ENCODE measurements around the gene SCARB2.

SCARB2 gene

DNA sequence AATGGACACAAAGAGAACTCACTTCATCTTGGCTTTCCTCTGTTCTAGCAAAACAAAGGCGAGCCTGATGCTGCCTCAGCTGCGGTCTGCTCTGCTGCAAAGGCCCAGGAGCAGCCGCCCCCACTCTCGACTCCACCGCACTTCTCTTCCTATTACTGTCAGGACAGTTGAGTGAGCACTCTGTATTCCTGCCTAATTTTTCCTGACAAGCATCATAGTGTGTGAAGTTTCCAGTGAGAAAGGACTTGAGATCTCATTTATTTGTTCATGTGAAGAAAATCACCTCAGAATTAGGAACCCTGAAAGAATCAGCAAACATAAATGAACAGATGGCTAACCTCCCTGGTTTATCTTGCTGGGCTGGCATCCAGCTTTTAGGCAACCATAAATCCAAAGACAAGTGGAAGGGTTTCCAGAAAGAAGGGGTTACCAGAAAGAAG lies 15.6 kb downstream of the SCARB2 start:
- peak; percentile 85 for DNase-seq

DNA sequence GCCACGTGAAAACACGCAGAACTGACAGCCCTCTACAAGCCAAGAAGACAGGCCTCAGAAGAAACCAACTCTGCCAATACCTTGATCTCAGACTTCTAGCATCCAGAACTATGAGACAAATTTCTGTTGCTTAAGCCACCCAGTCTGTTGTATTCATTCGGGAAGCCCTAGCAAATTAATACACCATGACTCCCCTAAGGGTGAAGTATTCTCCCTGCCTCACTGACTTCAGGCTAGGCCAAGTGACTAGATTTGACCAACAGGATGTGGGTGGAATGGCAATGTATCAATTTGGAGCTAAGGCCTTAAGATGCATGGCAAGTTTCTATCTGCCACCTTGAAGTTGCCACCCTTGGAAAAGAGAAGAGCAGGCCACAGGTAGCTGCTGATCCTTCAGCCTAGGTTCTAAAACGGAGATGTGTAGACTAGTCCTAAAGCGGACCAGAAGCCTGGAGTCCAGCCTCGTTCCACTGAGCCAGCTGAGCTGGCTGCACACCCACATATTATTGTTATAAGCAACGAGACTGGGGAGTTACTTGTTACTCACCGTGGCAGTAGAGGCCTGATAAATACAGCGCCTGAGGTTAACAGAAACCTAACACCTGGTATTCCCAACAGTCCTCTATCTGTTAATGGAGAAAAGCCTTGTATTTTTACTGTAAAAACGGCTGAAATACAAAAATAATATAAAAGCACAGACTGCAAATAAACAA lies 16.4 kb downstream of the SCARB2 start:
- no peak for DNase-seq

DNA sequence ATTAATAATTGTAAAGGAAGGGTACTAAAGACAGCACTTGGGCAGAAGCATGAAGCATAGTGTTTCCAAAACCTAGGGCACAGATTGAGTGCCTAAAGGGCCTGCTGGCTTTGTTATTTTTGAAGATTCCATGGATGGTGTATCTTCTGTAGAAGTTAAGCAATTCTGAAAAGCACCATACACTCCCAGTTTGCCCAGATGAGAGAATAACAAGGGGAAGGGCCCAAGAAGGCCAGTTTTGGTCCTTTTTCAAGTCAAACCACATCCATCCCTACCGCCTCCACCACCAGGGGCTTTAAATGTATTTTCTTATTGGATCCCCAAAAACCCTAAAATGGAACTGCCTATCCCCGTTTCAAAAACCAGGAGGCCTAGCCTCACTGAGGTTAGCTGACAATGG lies 17.2 kb downstream of the SCARB2 start:
- DNase-seq, result no peak

DNA sequence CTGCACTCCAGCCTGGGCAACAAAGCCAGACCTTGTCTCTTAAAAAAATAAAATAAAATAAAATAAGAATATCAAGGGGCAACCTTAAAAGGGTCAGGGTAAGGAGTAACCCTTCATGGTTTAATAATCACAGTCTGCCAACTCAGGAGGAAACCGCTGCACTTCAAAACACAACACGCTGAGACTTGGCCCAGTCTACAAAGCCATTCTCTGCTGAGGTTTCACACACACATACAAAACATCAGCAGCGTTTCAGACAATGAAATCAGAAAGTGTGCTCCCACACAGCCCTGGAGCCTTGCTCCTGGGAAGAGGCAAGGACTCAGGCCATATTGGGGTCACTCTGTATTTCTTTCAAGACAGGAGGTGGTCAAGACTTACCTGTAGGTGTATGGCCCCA lies 18.3 kb downstream of the SCARB2 start:
- DNase-seq, result no peak

DNA sequence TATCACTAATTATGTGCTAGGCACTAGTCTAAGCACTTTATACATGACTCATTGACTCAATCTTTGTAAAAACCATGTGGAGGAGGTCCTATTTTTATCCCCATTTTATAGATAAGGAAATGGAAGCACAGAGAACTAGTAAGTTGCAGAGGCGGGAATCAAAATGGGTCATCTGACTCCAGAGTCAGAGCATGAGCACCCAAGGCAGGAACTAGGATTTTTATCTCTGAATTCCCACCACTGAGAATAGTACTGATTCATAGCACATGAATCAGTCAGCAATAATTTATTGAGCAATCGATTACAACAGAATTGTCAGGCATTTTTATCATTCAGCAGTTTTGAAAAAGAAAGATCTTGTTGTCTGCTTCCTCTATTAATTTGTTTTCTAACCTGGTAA lies 19.3 kb downstream of the SCARB2 start:
- no peak for DNase-seq

DNA sequence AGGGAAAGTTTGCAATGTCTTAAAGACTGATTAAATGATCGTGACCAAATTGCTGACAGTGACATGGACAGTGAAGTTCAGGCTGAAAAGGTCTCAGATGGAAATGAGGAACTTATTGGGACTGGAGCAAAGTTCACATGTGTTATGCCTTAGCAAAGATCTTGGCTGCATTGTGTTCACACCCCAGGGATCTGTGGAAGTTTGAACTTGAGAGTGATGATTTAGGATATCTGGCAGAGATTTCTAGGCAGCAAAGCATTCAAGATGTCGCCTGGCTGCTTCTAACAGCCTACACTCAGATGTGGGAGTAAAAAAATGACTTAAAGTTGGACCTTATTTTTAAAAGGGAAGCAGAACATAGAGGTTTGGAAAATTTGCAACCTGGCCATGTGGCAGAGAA lies 21.4 kb downstream of the SCARB2 start:
- no peak for DNase-seq

DNA sequence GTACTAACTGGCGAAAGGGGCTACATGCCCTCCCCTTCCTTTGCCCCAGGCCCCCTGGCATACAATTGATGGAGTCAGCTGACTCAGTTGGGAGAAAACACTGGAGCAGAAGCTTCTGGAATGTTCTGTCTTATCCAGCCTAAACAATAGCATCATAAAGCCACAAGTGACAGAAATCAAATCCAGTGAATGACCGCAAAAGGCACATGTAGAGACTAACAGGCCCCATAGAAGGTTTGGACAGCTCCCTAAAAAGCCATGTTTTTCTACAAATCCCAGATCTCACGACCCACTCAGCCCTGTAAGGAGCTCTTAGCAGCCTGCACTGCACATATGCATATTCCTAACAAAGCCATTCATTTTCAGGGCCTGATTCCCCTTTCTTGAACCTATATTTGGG lies 25.1 kb downstream of the SCARB2 start:
- DNase-seq, result no peak

DNA sequence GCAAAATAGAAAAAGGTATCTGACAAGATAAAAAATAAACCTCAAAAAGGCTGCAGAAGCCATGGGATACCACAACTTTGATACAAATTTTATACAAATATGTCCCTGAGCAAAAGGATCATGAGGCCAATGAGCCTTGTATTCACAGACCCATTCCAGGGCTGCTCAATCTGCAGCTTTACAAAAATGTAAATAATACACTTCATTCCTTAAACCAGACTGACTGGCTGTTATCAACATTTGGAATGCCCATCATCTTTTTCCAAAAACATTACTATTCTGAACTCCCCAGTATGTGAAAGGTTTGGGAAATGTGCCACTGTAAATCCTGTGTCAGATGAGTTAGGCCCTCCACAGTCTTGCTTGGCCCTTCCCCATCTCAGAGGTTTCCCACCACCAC lies 25.5 kb downstream of the SCARB2 start:
- no peak for DNase-seq

DNA sequence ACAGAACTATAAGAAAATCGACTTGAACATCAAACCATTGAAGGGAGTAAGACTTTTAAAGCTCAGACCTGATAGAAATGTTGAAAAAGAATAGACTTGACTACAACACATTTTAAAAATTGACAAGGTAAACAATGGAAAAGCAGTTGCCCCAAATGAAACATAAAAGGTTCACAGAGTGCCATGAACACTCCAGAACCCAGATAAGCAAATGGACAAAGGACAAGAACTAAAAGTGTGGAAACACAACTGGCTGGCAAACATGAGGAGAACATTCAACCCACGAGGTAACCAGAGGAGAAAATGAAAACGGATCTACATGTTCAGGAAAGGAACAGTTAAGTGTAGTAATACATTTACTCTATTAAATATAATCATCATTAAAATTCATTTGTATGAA lies 26.5 kb downstream of the SCARB2 start:
- no peak for DNase-seq

DNA sequence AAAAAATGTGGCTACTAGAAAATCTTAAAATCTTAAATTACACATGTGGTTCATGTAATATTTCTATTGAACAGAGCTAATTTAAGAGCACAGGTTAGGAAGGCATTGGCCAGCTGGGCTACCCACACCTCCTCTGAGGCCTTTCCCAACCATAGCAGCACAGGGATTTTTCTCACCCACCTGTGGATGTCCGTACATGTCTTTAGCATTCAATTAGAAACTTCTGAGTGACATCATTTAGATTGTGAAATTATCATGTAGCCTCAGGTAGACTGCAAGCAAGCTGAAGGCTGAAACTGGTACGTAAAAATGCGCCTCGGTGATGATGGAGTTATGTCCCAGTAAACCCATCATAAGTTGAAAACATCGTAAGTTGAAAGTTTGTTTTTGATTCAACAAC lies 31.2 kb downstream of the SCARB2 start:
- DNase-seq, result no peak

DNA sequence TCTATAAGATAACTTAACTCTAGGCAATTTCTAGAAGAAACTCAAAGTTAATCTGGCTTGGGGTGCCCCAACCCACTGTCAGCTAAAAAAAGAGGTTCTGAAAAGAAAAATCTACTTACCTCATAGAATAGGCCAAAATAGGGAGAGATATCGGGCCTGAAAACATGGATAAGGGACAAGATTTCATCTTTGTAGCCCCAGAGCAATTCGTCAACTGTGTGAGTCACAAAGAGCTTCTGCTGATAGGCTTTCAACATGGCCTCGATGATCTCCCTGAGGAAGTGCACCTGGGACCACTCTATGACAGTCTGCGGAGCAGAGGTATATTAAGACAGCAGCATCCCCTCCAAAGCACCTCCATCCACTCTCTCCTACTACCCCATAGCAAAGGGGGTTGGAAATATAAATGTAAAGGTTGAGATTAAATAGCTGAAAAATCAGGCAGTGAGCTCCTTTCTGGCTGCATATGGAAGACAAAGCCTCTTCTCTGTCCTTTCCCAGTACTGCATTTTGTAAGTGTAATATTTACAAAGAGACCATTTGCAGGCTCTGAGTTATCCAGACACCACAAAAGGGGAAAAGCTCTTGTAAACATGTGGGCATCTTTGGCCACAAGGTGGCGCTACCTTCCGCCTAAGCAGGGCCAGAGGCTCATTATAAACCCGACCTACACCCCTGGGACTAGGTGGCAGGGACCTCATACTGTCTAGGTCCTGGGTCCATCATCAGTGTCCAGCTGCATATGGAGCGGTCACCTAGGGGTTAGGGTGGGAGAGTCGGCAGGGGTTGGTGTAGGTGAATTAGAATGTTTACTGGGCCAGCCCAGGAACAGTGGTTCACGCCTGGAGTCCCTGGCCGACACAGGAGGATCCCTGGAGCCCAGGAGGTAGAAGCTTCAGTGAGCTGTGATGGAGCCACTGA lies 34.0 kb downstream of the SCARB2 start:
- DNase-seq, result peak; percentile 77

DNA sequence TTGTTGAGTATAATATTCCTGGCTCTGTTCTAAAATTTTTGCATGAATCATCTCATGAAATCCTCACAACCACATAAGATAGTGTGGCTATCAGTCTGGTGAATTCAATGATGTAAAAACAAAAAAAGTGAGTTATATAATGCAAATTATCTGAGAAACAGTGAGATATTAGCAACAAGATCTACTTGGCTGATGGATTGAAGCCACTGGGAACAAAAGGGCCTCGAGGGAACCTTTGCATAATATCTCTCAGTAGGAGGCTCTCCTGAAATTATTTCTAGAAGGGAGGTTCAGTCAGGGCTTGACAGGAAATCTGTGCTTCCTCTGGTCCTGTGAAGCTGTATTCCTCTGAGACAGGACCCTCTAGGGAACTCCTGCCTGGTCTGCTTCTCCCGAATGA lies 35.3 kb downstream of the SCARB2 start:
- no peak for DNase-seq

DNA sequence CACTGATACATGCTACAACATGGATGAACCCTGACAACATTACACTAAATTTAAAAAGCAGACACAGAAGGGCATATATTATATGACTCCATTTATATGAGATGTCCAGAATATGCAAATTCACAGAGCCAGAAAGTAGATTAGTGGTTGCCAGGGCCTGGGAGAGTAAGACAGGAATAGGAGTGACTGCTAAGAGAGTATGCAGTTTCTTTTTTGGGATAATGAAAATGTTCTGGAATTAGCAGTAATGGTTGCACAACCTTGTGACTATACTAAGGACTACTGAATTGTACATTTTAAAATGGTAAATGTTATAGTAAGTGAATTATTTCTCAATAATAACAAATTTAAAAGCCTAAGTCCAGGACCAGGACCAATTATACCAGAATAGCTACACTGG lies 35.9 kb downstream of the SCARB2 start:
- DNase-seq, result no peak

DNA sequence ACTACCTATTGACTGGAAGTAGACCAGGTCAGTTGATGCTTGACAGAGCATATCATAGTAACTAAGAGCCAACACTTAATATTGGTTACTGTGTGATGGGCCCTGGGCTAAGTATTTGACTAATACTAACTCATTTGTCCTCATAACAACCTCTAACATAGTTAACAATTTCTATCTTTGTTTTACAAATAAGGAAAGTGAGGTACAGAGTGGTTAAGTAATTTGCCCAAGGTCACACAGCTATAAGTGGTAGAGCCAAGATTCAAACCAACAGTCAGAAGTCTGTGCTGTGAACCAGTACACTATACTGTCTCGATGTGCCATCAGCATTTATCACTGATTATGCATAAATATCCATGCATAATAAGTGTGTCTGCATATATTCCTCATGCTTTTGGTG lies 38.3 kb downstream of the SCARB2 start:
- DNase-seq, result no peak

DNA sequence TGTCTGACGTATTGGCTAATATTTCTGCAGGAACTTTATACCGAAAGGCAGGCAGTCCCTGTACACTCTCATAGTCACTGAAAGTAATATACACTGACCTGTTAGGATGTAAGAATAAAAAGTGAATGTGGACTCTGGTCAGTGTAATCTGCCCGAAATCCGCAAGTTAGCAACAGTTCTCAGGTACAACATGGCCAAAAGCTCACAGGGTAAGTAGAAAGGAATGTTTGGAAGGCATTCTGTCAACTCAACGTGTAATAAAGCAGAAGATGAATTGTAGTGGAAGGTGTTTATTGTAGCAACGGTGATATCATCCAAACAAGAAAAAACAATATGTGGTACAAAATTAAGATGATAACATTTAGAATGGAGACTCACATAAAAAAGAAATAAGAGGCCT lies 39.4 kb downstream of the SCARB2 start:
- no peak for DNase-seq

DNA sequence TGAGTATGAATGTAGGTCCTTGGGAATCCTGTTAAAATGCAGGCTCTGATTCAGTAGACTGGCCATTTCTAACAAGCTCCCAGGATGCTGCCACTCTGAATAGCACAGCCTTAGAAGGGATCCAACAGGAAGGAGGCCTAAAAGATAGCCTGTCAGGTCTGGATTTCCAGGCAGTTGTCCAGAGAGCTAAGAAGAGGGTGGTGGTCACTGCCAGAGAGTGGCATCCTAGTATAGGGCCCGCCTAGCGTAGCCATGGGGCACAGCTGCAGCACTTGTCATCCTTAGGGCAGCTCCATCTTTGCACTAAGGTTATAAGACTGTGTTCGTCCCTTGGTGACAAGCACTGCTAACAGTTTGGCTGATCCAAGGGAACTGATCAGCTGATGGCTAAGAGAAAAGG lies 44.9 kb downstream of the SCARB2 start:
- no peak for DNase-seq

DNA sequence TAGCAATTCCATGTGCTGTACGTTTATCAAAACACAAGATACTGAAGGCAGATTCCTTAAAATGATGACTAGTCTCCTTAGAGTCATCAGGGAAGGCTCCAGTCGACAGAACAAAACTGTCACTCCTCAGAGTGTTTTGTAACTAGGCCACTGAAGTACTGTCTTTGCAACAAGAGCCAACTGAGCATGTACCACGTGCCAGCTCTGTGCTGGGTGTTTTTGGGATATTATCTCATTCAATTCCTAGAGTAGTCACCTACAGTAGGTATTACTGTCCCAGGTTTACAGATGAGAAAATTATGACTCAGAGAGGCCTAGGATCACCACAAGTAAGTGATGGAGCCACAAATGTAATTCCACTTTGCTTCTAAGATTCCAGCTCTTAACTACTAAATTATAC lies 47.1 kb downstream of the SCARB2 start:
- DNase-seq, result no peak

DNA sequence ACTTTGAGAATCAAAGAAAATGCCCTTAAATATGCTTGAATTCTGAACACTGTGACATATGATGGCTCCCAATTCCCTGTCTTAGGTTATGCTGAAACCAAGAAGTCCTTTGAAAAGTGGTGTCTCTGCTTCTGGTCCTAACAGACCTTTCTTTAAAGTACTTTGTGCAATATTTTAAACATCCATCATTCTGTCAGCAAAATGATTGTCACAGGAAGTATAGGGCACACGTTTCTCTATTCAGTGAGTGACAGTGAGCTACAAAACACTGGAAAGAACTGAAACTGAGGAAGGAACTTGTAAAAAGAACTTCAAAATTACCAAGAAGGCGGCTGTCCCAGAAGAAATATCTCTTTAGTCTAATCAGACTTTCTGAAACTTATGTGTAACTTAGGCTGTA lies 53.3 kb downstream of the SCARB2 start:
- DNase-seq, result no peak

DNA sequence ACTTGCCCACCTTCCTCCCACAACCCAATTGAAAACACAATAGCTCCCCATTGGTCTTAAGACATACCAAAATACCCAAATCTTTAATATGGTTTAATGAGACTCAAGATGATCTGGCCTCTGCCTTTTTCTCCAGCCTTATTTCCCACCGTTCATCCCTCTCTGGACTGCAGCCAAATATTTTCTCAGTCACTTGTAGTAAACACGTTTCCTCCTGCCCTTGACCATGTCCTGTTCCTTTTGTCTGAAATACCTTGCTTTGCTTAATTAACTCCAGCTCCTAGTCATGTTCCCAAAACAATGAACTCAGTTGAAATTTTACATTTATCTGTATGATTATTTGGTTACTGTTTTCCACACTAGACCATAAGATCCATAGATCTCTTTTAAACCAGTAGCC lies 57.0 kb downstream of the SCARB2 start:
- no peak for DNase-seq

DNA sequence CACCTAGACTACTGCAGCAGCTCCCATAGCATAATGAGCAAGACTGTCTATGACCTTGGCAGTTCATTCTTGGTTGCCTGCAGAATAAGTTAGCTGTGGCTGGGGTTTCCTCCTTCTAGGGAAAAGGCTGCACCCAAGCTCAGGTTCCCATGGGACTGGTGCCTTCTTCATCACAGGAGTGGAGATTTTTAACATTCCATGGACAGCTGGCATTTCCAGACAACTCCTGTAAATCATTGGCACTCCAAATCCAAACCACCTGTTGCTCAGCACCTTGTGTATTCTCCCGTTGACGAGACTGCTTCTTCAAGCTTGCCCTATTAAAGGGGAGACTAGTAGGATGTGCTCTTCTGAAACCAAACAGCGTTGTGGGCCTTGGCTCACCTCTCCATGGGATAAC lies 57.6 kb downstream of the SCARB2 start:
- DNase-seq, result no peak

DNA sequence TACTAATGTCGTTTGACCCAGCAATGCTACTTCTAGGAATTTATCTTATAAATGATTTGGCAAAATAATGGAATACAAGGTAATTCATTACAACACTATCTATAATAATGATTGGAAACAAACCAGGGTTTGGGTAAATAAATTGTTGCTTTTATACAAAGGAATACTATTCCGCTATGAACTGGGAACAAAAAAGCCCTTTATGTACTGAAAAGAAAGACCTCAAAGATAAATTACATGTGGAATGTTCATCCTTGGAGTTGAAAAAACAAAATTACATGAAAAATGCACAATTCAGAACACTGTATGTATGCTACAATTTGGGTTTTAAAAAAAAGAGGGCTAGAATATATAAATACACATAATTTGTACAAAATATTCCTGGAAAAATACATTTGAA lies 60.3 kb downstream of the SCARB2 start:
- no peak for DNase-seq

DNA sequence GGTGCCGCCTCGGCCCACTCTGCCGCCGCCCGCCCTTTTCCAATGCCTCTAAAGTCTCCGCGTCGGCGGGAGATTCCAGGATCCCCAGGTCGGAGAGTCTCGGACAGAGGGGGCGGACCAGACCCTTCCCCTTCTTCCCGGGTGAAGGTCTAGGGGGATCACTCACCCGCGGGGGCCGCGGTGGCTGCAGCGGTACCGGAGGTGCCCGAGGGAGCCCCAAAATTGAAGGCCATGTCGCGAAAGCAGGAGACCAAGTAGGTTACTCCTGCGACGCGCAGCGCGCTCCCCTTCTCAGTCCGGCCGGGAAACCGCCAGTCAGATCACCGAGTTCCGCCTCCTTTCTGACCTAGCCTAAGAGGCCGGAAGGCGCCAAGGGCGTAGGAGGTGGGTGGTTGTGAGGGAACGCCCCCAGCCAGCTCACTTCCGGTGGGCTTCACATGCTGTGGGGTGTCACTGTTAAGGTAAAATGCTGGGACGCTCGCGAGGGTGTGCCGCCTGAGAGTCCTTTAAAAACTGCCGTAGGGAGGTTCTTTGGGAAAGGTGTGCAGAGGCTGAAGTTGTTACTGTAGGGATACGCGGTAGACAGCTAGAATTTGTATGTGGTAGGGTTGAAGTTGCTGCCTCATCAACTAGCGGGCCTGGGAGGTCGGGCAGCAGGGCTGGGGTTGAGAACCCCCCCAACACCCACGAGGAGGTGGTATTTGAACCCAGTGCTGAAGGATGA lies 65.3 kb downstream of the SCARB2 start, which contains the start of gene NUP54:
Gene NUP54, minus strand, starts transcription at position 256 of the 724 bp plus-strand sequence. Its CDS starts 23 bp downstream, at position 233.
- DNase-seq, result peak; percentile 87

DNA sequence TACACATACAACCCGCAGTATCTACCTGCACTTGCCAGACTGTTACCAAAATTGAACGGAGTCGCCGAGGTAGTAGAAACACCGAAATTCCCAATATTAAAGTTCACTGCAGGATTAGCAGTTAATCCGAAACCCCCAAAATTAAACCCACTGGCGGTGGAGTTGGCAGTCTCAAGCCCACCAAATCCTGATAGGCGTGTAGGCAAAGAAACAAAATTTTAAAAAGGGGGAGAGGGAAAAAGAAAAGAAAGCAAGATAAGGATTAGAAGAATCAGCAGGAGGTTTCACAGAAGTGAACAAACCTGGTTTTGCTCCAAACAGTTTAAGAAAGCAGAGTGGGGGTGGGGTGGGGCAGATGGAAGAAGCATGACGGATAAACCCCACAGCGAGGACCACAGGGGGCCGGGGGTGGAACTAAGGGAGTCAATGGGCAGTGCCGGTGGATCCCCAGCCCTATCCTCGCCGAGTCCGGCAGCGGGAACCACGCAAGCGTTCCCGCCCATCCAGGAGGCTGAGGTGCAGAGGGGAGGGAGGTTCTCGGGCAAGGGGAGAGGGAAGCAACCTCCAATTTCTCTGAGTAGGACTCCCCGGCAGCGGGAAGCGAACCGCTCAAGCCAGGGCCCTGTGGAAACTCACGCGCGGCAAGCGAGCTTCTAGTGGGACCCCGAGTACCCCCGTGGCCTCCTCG lies 66.0 kb downstream of the SCARB2 start:
- DNase-seq, result peak; percentile 21

Measured in NCI-H1694 (cell line).